SK-N-SH treated with all-trans-retinoic acid at 6 μM for 48 hours (cell line): ENCODE measurements around the gene OPN1LW.

ENCODE experiments used
- ESRRG ChIP-seq: fragments of 250-450 bp; sonication (Bioruptor Pico); IDR thresholded peaks from 2 replicates; pipeline ENCODE4 v1.6.1; 2021; ENCODE audit warnings: mild to moderate bottlenecking
- GLIS3 ChIP-seq: fragments of 250-450 bp; sonication (Bioruptor Pico); IDR thresholded peaks from 2 replicates; pipeline ENCODE4 v1.5.0; 2020; ENCODE audit warnings: mild to moderate bottlenecking, moderate library complexity
- PPARA ChIP-seq: fragments of 250-450 bp; sonication (Bioruptor Pico); IDR thresholded peaks from 2 replicates; pipeline ENCODE4 v1.5.0; 2020; ENCODE audit warnings: mild to moderate bottlenecking, borderline replicate concordance
- TOX ChIP-seq: fragments of 250-450 bp; sonication (Bioruptor Pico); IDR thresholded peaks from 2 replicates; pipeline ENCODE4 v1.8.0; 2021; ENCODE audit warnings: mild to moderate bottlenecking, moderate library complexity, borderline replicate concordance
- ZC3H10 ChIP-seq: fragments of 250-450 bp; sonication (Bioruptor Pico); IDR thresholded peaks from 2 replicates; pipeline ENCODE4 v1.5.1; 2021; ENCODE audit warnings: mild to moderate bottlenecking, moderate library complexity
- ZFP3 ChIP-seq: fragments of 250-450 bp; sonication (Bioruptor Pico); IDR thresholded peaks from 2 replicates; pipeline ENCODE4 v1.5.0; 2020; ENCODE audit warnings: mild to moderate bottlenecking, moderate library complexity
- ZFP30 ChIP-seq: fragments of 450-650 bp; formaldehyde crosslinking; IDR thresholded peaks from 2 replicates; pipeline ENCODE4 v1.5.0; 2022; ENCODE audit warnings: mild to moderate bottlenecking, moderate library complexity
- ZNF565 ChIP-seq: fragments of 450-650 bp; formaldehyde crosslinking; conservative IDR thresholded peaks from 2 replicates; pipeline ENCODE4 v1.5.0; 2020; ENCODE audit warnings: low read depth, mild to moderate bottlenecking, moderate library complexity
- ZNF70 ChIP-seq: fragments of 450-650 bp; formaldehyde crosslinking; IDR thresholded peaks from 2 replicates; pipeline ENCODE4 v1.5.0; 2020; ENCODE audit warnings: mild to moderate bottlenecking, moderate library complexity
- ZNF8 ChIP-seq: fragments of 450-650 bp; formaldehyde crosslinking; IDR thresholded peaks from 2 replicates; pipeline ENCODE4 v1.5.0; 2020; ENCODE audit warnings: mild to moderate bottlenecking, moderate library complexity
- TF ChIP-seq, protein P1 (sequence below): fragments of 250-450 bp; sonication (Bioruptor Pico); IDR thresholded peaks from 2 replicates; pipeline ENCODE4 v1.8.0; 2020; ENCODE audit warnings: mild to moderate bottlenecking, moderate library complexity, borderline replicate concordance

- TF ChIP-seq, protein P1, sequence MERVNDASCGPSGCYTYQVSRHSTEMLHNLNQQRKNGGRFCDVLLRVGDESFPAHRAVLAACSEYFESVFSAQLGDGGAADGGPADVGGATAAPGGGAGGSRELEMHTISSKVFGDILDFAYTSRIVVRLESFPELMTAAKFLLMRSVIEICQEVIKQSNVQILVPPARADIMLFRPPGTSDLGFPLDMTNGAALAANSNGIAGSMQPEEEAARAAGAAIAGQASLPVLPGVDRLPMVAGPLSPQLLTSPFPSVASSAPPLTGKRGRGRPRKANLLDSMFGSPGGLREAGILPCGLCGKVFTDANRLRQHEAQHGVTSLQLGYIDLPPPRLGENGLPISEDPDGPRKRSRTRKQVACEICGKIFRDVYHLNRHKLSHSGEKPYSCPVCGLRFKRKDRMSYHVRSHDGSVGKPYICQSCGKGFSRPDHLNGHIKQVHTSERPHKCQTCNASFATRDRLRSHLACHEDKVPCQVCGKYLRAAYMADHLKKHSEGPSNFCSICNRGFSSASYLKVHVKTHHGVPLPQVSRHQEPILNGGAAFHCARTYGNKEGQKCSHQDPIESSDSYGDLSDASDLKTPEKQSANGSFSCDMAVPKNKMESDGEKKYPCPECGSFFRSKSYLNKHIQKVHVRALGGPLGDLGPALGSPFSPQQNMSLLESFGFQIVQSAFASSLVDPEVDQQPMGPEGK (CRISPR knock-in tag): no peak
- no peak for TF ChIP-seq TOX (CRISPR knock-in tag)
- TF ChIP-seq ZC3H10 (CRISPR knock-in tag): no peak
- no peak for TF ChIP-seq ZFP3 (CRISPR knock-in tag)
- no peak for TF ChIP-seq ZNF70 (CRISPR knock-in tag)
- no peak for TF ChIP-seq ESRRG (CRISPR knock-in tag)
- no peak for TF ChIP-seq ZFP30 (CRISPR knock-in tag)
- TF ChIP-seq PPARA (CRISPR knock-in tag): no peak
- TF ChIP-seq ZNF8 (CRISPR knock-in tag): no peak
- TF ChIP-seq ZNF565: no peak
- no peak for TF ChIP-seq GLIS3 (CRISPR knock-in tag)
Observed at GRCh38 chrX:154123241-154124219, 20.5 kb upstream of the OPN1LW start.
